Neural cell (in vitro differentiated cells): ENCODE results near the gene SLF1.

Experiments used
- EP300 ChIP-seq: fragments of 450-650 bp; conservative IDR thresholded peaks from 2 replicates; pipeline ENCODE4 v1.6.1; 2014; ENCODE audit warnings: antibody characterized with exemption, mild to moderate bottlenecking, moderate library complexity; ENCODE audit not compliant: poor library complexity, severe bottlenecking
- EZH2 ChIP-seq: fragments of 200-600, 300-800 bp; shearing (Covaris generic), sonication (generic); IDR thresholded peaks from 2 replicates; pipeline ENCODE4 v1.6.1; 2014; ENCODE audit warnings: antibody characterized with exemption, low read length, borderline replicate concordance, mild to moderate bottlenecking; ENCODE audit not compliant: insufficient read depth, poor library complexity, severe bottlenecking
- MXI1 ChIP-seq: fragments of 450-650 bp; conservative IDR thresholded peaks from 2 replicates; pipeline ENCODE4 v1.6.1; 2014; ENCODE audit warnings: antibody characterized with exemption, mild to moderate bottlenecking; ENCODE audit not compliant: poor library complexity, severe bottlenecking
- POLR2AphosphoS5 ChIP-seq: IDR thresholded peaks from 2 replicates; pipeline ENCODE4 v1.6.1; 2012
- RAD21 ChIP-seq: fragments of 450-650 bp; conservative IDR thresholded peaks from 2 replicates; pipeline ENCODE4 v1.6.1; 2014; ENCODE audit warnings: antibody characterized with exemption, mild to moderate bottlenecking, moderate library complexity
- SMC3 ChIP-seq: fragments of 450-650 bp; conservative IDR thresholded peaks from 2 replicates; pipeline ENCODE4 v1.6.1; 2014; ENCODE audit warnings: antibody characterized with exemption, mild to moderate bottlenecking, moderate library complexity; ENCODE audit not compliant: poor library complexity
- TAF1 ChIP-seq: IDR thresholded peaks from 2 replicates; pipeline ENCODE4 v1.6.1; 2012; ENCODE audit warnings: low read depth
- TF ChIP-seq, protein P1 (sequence below): fragments of 450-650 bp; IDR thresholded peaks from 2 replicates; pipeline ENCODE4 v1.5.1; 2014; ENCODE audit warnings: antibody characterized with exemption, mild to moderate bottlenecking, moderate library complexity; ENCODE audit not compliant: poor library complexity, severe bottlenecking
- TF ChIP-seq, protein P2 (sequence below): IDR thresholded peaks from 2 replicates; pipeline ENCODE4 v1.6.1; 2012; ENCODE audit warnings: borderline replicate concordance

DNA sequence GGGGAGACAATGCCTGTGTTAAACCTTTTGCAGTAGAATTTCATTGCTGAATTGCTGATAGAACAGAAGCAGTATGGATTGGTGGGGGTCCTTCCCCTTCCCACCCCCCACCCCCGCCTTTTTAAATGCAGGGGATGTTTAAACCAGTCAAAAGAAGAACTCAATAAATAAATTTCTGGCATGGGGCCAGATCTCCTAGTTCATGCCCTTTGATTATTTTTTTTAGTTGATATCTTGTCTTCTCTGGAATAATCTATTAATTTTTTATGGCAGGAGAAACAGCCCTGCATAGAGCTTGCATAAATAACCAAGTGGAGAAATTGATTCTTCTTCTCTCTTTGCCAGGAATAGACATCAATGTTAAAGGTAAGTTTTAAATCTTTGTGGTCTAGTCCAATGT, 72.8 kb downstream of the SLF1 start:
- TF ChIP-seq, protein P1, sequence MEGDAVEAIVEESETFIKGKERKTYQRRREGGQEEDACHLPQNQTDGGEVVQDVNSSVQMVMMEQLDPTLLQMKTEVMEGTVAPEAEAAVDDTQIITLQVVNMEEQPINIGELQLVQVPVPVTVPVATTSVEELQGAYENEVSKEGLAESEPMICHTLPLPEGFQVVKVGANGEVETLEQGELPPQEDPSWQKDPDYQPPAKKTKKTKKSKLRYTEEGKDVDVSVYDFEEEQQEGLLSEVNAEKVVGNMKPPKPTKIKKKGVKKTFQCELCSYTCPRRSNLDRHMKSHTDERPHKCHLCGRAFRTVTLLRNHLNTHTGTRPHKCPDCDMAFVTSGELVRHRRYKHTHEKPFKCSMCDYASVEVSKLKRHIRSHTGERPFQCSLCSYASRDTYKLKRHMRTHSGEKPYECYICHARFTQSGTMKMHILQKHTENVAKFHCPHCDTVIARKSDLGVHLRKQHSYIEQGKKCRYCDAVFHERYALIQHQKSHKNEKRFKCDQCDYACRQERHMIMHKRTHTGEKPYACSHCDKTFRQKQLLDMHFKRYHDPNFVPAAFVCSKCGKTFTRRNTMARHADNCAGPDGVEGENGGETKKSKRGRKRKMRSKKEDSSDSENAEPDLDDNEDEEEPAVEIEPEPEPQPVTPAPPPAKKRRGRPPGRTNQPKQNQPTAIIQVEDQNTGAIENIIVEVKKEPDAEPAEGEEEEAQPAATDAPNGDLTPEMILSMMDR, result no peak
- no peak for TF ChIP-seq EP300
- no peak for TF ChIP-seq TAF1
- TF ChIP-seq POLR2AphosphoS5, result no peak
- TF ChIP-seq EZH2, result no peak
- no peak for TF ChIP-seq SMC3
- TF ChIP-seq RAD21, result no peak
- TF ChIP-seq, protein P2, sequence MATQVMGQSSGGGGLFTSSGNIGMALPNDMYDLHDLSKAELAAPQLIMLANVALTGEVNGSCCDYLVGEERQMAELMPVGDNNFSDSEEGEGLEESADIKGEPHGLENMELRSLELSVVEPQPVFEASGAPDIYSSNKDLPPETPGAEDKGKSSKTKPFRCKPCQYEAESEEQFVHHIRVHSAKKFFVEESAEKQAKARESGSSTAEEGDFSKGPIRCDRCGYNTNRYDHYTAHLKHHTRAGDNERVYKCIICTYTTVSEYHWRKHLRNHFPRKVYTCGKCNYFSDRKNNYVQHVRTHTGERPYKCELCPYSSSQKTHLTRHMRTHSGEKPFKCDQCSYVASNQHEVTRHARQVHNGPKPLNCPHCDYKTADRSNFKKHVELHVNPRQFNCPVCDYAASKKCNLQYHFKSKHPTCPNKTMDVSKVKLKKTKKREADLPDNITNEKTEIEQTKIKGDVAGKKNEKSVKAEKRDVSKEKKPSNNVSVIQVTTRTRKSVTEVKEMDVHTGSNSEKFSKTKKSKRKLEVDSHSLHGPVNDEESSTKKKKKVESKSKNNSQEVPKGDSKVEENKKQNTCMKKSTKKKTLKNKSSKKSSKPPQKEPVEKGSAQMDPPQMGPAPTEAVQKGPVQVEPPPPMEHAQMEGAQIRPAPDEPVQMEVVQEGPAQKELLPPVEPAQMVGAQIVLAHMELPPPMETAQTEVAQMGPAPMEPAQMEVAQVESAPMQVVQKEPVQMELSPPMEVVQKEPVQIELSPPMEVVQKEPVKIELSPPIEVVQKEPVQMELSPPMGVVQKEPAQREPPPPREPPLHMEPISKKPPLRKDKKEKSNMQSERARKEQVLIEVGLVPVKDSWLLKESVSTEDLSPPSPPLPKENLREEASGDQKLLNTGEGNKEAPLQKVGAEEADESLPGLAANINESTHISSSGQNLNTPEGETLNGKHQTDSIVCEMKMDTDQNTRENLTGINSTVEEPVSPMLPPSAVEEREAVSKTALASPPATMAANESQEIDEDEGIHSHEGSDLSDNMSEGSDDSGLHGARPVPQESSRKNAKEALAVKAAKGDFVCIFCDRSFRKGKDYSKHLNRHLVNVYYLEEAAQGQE, result no peak
- no peak for TF ChIP-seq MXI1
